Testis (tissue), 3 donors: Measurements from ENCODE around the gene USP14. TPM values are rescaled to one million over a fixed set of nuclear protein-coding genes. Genes with fewer than 3 reads are reported as not detected.

ENCODE experiments used
- DNase-seq: peaks from one replicate; pipeline ENCODE4 v3.0.0-alpha.2; 2019
- H3K27ac ChIP-seq, 2 donors: fragments of 200-600 bp; sonication (generic); one replicate each; pipeline ENCODE4 v1.5.1; 2019
- H3K27me3 ChIP-seq: fragments of 200-600 bp; sonication (generic); one replicate; pipeline ENCODE4 v1.5.1; 2019
- H3K36me3 ChIP-seq: fragments of 200-600 bp; sonication (generic); one replicate; pipeline ENCODE4 v1.5.1; 2017; ENCODE audit warnings: low read depth; ENCODE audit errors: missing control alignments
- H3K4me1 ChIP-seq: fragments of 200-600 bp; sonication (generic); one replicate; pipeline ENCODE4 v1.5.1; 2019
- H3K4me3 ChIP-seq, 2 donors: fragments of 200-600 bp; sonication (generic); one replicate each; pipeline ENCODE4 v1.5.1; 2017 to 2019
- H3K9me3 ChIP-seq: fragments of 200-600 bp; sonication (generic); one replicate; pipeline ENCODE4 v1.5.1; 2017
- POLR2A ChIP-seq: fragments of 450-650 bp; IDR thresholded peaks from one replicate; pipeline ENCODE4 v1.6.1; 2017; ENCODE audit warnings: antibody characterized with exemption, mild to moderate bottlenecking, moderate library complexity
- WGBS, 2 donors: methylation state at CpG; one replicate each; pipeline ENCODE4 v1.1.5; 2018; 5-methylcytosine and 5-hydroxymethylcytosine counted together
- intact Hi-C: fragments of 100-400 bp; cut with DNase I; formaldehyde crosslinking; loops from one replicate; pipeline ENCODE4 v1.15.1; 2023; ENCODE audit warnings: low total_unique reads
- microRNA-seq, 2 donors: library from miRNA; unstranded; fragments of <30 nt; microRNA quantifications; one replicate each; pipeline ENCODE4, GENCODE V29; 2016; ENCODE audit warnings: borderline number of aligned reads in 2 of 2, borderline replicate concordance in 1 of 2
- polyA plus RNA-seq: library from polyadenylated mRNA; stranded (reverse); fragments of 350-450 nt; fragmentation: Illumina TruSeq; extraction: RNeasy Lipid Tissue Mini Kit (QIAGEN cat#74804); gene quantifications from one replicate; pipeline ENCODE4 v1.2.3, GENCODE V29; 2014; ENCODE audit warnings: low read depth, low replicate concordance; ENCODE audit not compliant: insufficient read depth
- small RNA-seq, 2 donors: library from RNA; depleted of rRNA; stranded (forward); fragments of <200 nt; gene quantifications; one replicate each; pipeline ENCODE3, GENCODE V24; 2016
- total RNA-seq, 2 donors: library from RNA; depleted of rRNA; stranded (reverse); fragments of >200 nt; gene quantifications; one replicate each; pipeline ENCODE4 v1.2.3, GENCODE V29; 2016
- TF ChIP-seq, protein P1 (sequence below), 3 experiments: fragments of 450-650 bp in 2 of 3; fragments of 200-600 bp in 1 of 3; sonication (generic) in 1 of 3; IDR thresholded peaks; one replicate each; pipeline ENCODE4 v1.5.1; 2016 to 2019; ENCODE audit warnings: antibody characterized with exemption in 3 of 3, mild to moderate bottlenecking in 2 of 3, moderate library complexity in 1 of 3

The USP14 gene
- total and polyA plus RNA-seq, 3 donors from 2014 or later, result 33.4 to 42.8 (median 42.3) TPM

DNA sequence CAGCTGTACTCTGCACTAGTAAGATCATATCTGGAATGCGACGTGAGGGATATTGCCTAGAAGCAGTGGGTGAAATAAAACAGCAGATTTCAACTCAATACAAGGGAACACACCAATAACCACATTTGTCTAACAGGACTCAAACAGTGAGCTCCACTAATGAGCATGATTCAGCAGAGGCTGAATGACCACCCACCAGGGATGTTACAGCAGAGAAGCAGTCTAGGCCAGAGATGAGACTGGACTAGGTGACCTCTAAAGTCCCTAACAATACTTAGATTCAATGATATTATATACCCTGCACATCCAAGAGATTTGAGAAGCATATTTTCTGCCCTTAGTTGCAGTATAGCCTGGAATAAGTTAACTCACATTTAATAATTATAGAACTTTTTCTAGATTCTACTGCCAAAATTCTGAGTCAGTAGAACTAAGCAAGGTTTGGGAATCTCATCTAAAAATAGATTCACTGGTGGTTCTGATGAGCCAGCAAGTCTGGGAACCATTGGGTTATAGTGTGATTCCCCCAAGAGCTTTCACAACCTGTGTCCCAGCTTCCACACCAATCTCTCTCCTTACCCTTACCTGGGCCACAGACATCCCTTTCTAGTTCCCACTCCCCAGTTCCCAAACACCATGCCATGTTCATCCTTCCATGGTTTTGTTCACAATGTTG, 103.2 kb downstream of the USP14 start:
- Histone ChIP-seq H3K4me1 (no peaks in the 10 kb centered on the region), H3K9me3 (no peaks in the 10 kb centered on the region), H3K4me3 (no peak overlapping the region), H3K27ac (no peak overlapping the region), H3K36me3 (no peaks in the 10 kb centered on the region), H3K27me3 (no peaks in the 10 kb centered on the region)
- TF ChIP-seq, protein P1, sequence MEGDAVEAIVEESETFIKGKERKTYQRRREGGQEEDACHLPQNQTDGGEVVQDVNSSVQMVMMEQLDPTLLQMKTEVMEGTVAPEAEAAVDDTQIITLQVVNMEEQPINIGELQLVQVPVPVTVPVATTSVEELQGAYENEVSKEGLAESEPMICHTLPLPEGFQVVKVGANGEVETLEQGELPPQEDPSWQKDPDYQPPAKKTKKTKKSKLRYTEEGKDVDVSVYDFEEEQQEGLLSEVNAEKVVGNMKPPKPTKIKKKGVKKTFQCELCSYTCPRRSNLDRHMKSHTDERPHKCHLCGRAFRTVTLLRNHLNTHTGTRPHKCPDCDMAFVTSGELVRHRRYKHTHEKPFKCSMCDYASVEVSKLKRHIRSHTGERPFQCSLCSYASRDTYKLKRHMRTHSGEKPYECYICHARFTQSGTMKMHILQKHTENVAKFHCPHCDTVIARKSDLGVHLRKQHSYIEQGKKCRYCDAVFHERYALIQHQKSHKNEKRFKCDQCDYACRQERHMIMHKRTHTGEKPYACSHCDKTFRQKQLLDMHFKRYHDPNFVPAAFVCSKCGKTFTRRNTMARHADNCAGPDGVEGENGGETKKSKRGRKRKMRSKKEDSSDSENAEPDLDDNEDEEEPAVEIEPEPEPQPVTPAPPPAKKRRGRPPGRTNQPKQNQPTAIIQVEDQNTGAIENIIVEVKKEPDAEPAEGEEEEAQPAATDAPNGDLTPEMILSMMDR (IDR thresholded peaks at IDR 0.05), result no peak
- no peak for TF ChIP-seq POLR2A
- 97 to 98% methylated on average over 2 of the region's 2 CpGs for WGBS, 2 donors
- no peak for DNase-seq
- intact Hi-C loops, result no loop called here

Small RNA genes within 50 kb of the gene (microRNA-seq; reads per million reads assigned to microRNA genes)
- 0 reads per million in 2 donors for gene MIR8078

Small RNA genes within 50 kb of the gene (small RNA-seq; reads per million reads assigned to genes)
- gene MIR8078, result 0 reads per million in 2 donors

Other genes starting within 250 kb of the USP14 start
- 1 to 10 TPM; 8.0 to 8.9 TPM for gene TUBB8B, start 108.9 kb upstream of the USP14 start, total RNA-seq
- 5.7 TPM for gene TUBB8B, start 108.9 kb upstream of the USP14 start, polyA plus RNA-seq
- gene THOC1, start 109.5 kb downstream of the USP14 start, total RNA-seq, result 10 to 100 TPM; 79.7 to 82.2 TPM
- gene THOC1, start 109.5 kb downstream of the USP14 start, polyA plus RNA-seq, result 41.6 TPM